Heart right ventricle (tissue), 16 donors: Measurements from ENCODE around the gene ENOX1. TPM values are rescaled to one million over a fixed set of nuclear protein-coding genes. Genes with fewer than 3 reads are reported as not detected.

Experiments used
- ATAC-seq, 8 donors: fragments of 200-7000 bp; cut with Tn5 transposase; one replicate each; pipeline ENCODE4 v1.9.1; 2020; ENCODE audit warnings: mild to moderate bottlenecking in 8 of 8, moderate library complexity in 8 of 8, moderate number of reproducible peaks in 1 of 8
- DNase-seq, 2 donors: peaks; one replicate each; pipeline ENCODE4 v3.0.0-alpha.2; 2020
- H3K27ac ChIP-seq, 10 donors: fragments of 200-600 bp; sonication (generic) in 2 of 10; one replicate each; pipeline versions ENCODE4 v1.5.0 to v1.8.0; 2020 to 2022; ENCODE audit warnings: mild to moderate bottlenecking in 3 of 10
- H3K27me3 ChIP-seq, 7 donors: fragments of 200-600 bp; one replicate each; pipeline ENCODE4 v1.8.0; 2021 to 2022; ENCODE audit warnings: mild to moderate bottlenecking in 2 of 7
- H3K36me3 ChIP-seq, 9 donors: fragments of 200-600 bp; sonication (generic) in 1 of 9; one replicate each; pipeline versions ENCODE4 v1.5.0 to v1.8.0; 2020 to 2022; ENCODE audit warnings: mild to moderate bottlenecking in 2 of 9
- H3K4me1 ChIP-seq, 9 donors: fragments of 200-600 bp; sonication (generic) in 1 of 9; one replicate each; pipeline versions ENCODE4 v1.5.0 to v1.8.0; 2020 to 2022; ENCODE audit warnings: mild to moderate bottlenecking in 4 of 9
- H3K4me3 ChIP-seq, 10 donors: fragments of 200-600 bp; sonication (generic) in 2 of 10; one replicate each; pipeline versions ENCODE4 v1.5.0 to v1.8.0; 2020 to 2022; ENCODE audit warnings: mild to moderate bottlenecking in 7 of 10, moderate library complexity in 2 of 10
- H3K9me3 ChIP-seq, 11 donors: fragments of 200-600 bp in 10 of 11; sonication (generic) in 2 of 11; one replicate each; pipeline versions ENCODE4 v1.5.0 to v1.8.0; 2013 to 2022; ENCODE audit warnings: mild to moderate bottlenecking in 2 of 11, control low read depth in 1 of 11, moderate library complexity in 1 of 11
- WGBS, 2 donors: extraction: QIAGEN DNeasy Blood & Tissue Kit; methylation state at CpG; one replicate each; pipeline ENCODE4 v1.1.7; 2013; ENCODE audit warnings: inconsistent platforms in 1 of 2; 5-methylcytosine and 5-hydroxymethylcytosine counted together
- intact Hi-C, 10 donors: fragments of 100-400 bp; cut with DNase I; formaldehyde crosslinking; loops; one replicate each; pipeline versions ENCODE4 v1.11.1 to v1.14.2; 2022
- polyA plus RNA-seq, 2 donors: library from polyadenylated mRNA; stranded (reverse); fragments of 200-250 nt; gene quantifications; one replicate each; pipeline ENCODE4 v1.2.3, GENCODE V29; 2013
- total RNA-seq, 10 donors: library from RNA; stranded (reverse); fragmentation: NEBNext Ultra II Directional in 3 of 10; extraction: Animal tissue kit (Norgen Biotek cat#: 25700) in 3 of 10; gene quantifications; one replicate each; pipeline versions ENCODE4 v1.2.1 to v1.2.4, GENCODE V29; 2021 to 2023
- TF ChIP-seq, protein P1 (sequence below), 9 donors: fragments of 200-600 bp; sonication (generic) in 2 of 9; IDR thresholded peaks; one replicate each; pipeline versions ENCODE4 v1.5.0 to v1.8.0; 2021 to 2022; ENCODE audit warnings: antibody characterized with exemption in 9 of 9, mild to moderate bottlenecking in 5 of 9, moderate library complexity in 1 of 9
- donor health status: Arrhythmogenic right ventricular cardiomyopathy.
- donor health status: ischemic (EF 13 %, LVEDD 7.1; RV severe dilation, severe dysfunction).
- donor health status: healthy with polysubstance abuse.
- donor health status: DM: no; HTN: yes; CAD: no.
- donor health status: DM: no; HTN: no; CAD: no.
- donor health status: ischemic (EF 25% LVEDD 6.9; RV normal size, moderate dysfunction).
- donor health status: ischemic (EF 25% LVEDD 5.7; RV mildly dilated, moderate dysfunction).
- donor health status: healthy.
- donor health status: DM: yes; HTN: yes; CAD: no.
- donor health status: Ischemic cardiomyopathy.
- donor health status: ischemic (EF 35%, LVEDD 5.7; RV mildly dilated, moderate dysfunction).
- donor health status: nonischemic (EF 11% LVEDD 7.7; RV severe dilation, severe dysfunction).
- donor health status: DM: yes; HTN: yes; CAD: no.
- donor health status: PGD.
- donor health status: ischemic (EF 29% LVEDD 5.4; RV normal size, mild dysfunction).
- donor health status: nonischemic (EF 23%, LVEDD 6.1; RV moderate dilation, normal function).

Gene ENOX1
- total and polyA plus RNA-seq, 12 donors: 2.0 to 10.4 (median 7.1) TPM

DNA sequence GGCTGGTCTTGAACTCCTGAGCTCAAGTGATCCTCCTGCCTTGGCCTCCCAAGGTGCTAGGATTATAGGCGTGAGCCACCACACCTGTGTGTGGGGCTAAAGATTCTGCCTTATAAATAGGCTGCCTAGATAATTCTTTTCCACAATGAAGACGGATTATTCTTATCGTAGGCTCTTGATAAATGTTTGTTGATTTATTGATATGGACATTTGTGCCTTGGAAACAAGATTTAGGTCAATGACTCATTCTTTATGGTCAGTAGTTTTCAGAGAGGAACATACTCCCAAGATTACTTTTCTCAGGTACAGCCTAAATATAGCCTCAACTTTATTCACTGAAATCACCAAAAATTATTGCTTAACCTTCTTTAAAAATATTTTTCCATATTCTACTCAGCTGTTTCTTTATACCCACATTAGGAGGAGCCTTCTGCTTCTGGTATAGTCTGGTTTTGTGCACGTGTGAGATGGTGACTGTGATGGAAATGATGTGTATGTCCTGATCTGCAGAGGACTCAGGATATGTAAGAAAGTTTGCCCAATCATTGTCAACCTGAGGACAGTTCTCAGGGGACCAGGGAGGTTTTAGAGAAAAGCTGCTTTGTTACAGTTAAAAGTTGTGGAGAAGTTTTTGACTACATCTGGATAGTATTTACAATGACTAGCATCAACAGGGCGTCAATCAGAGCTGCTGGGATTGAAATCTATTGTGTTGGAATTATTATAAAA is 554.5 kb downstream of the ENOX1 start:
- ATAC-seq (no peak), DNase-seq (no peak)
- Histone ChIP-seq H3K9me3 (no peaks in the 10 kb centered on the region), H3K27me3 (no peaks in the 10 kb centered on the region), H3K27ac (no peak overlapping the region), H3K36me3 (no peaks in the 10 kb centered on the region), H3K4me3 (no peak overlapping the region), H3K4me1 (no peaks in the 10 kb centered on the region)
- 73 to 77% methylated on average over 5 of the region's 5 CpGs for WGBS, 2 donors
- TF ChIP-seq, protein P1, sequence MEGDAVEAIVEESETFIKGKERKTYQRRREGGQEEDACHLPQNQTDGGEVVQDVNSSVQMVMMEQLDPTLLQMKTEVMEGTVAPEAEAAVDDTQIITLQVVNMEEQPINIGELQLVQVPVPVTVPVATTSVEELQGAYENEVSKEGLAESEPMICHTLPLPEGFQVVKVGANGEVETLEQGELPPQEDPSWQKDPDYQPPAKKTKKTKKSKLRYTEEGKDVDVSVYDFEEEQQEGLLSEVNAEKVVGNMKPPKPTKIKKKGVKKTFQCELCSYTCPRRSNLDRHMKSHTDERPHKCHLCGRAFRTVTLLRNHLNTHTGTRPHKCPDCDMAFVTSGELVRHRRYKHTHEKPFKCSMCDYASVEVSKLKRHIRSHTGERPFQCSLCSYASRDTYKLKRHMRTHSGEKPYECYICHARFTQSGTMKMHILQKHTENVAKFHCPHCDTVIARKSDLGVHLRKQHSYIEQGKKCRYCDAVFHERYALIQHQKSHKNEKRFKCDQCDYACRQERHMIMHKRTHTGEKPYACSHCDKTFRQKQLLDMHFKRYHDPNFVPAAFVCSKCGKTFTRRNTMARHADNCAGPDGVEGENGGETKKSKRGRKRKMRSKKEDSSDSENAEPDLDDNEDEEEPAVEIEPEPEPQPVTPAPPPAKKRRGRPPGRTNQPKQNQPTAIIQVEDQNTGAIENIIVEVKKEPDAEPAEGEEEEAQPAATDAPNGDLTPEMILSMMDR (IDR thresholded peaks at IDR 0.05): no peak
- intact Hi-C loops: no loop called here

DNA sequence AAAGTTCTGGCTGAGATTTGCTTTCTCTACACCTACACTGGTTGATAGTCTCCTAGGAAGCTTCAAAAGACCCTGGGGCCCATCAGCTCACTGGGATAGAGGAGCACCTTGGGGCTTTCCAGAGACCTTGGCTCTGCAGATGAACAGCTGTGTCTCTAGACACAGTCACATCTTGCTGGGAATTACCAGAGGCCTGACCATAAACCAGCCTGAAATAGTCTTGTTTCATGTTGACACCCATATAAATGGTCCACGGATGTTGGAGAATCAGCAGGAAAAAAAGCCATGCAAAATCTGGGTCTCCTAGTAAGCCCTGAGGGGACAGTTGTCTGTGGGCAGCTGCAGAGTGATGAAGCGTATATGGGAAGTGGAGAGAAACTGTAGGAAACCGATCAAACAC is 555.8 kb downstream of the ENOX1 start:
- Histone ChIP-seq H3K4me1 (no peaks in the 10 kb centered on the region), H3K36me3 (no peaks in the 10 kb centered on the region), H3K27me3 (no peaks in the 10 kb centered on the region), H3K4me3 (no peak overlapping the region), H3K9me3 (no peaks in the 10 kb centered on the region), H3K27ac (no peak overlapping the region)
- TF ChIP-seq, protein P1 (IDR thresholded peaks at IDR 0.05): no peak
- 76 to 89% methylated on average over 3 of the region's 3 CpGs for WGBS, 2 donors
- intact Hi-C loops: no loop called here
- DNase-seq: no peak
- no peak for ATAC-seq

DNA sequence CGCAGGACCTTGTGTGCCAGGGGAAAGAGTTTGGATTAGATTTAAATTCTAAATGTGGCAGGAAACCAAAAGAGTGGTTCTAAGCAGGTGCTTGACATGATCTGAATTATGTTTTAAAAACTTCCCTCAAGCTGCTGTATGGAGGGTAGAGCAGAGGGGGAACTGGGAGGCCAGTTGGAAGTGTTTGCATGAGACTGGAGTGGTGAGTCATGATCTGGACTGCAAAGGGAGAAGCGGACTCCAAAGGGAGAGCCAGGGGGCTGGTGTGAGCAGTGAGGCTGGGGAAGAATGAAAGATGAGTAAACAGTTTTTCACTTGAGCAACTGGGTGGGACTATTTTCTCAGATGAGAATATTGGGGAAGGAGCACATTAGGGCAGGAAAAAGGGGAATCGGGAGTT is 557.3 kb downstream of the ENOX1 start:
- DNase-seq: no peak

DNA sequence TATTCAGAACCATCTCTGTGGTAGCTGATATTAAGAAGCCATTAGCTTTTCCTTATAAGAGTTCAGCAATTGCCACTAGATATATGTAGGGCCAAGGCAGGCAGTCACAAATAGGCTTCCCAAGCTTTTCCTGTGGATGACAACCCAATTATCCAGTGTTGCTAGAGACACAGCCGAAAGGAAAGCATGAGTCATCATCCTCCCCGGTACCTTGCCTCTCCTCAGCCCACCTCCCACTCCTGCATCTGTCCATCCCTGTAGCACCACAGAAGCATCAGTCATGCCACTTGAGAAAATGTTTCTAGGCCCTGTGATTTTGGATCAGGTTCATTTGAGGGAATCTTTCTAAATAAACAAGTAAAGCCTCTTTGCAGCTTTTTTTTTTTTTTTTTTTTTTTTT is 559.1 kb downstream of the ENOX1 start:
- TF ChIP-seq, protein P1 (IDR thresholded peaks at IDR 0.05): no peak
- Histone ChIP-seq H3K27ac (no peak overlapping the region), H3K9me3 (no peaks in the 10 kb centered on the region), H3K4me3 (no peak overlapping the region), H3K36me3 (no peaks in the 10 kb centered on the region), H3K27me3 (no peaks in the 10 kb centered on the region), H3K4me1 (peaks cover 0 to 2% (median 0%) of the 10 kb centered on the region in 9 donors)
- no peak for DNase-seq
- intact Hi-C loops: no loop called here
- ATAC-seq: no peak
- 29 to 45% methylated on average over 2 of the region's 2 CpGs for WGBS, 2 donors

More for the DNA sequence above, 557.3 kb downstream of the ENOX1 start:
- ATAC-seq: peak in 1 of 8 donors; percentile 56
- Histone ChIP-seq H3K4me1 (no peaks in the 10 kb centered on the region), H3K27ac (no peak overlapping the region), H3K36me3 (no peaks in the 10 kb centered on the region), H3K27me3 (no peaks in the 10 kb centered on the region), H3K9me3 (no peaks in the 10 kb centered on the region), H3K4me3 (no peak overlapping the region)
- WGBS, 2 donors: 57 to 73% methylated on average over 3 of the region's 3 CpGs
- intact Hi-C loops: no loop called here
- TF ChIP-seq, protein P1 (IDR thresholded peaks at IDR 0.05): no peak
